ENCODE measurements around the gene SLC44A3. TPM values are rescaled to one million over a fixed set of nuclear protein-coding genes. Genes with fewer than 3 reads are reported as not detected.

The SLC44A3 gene
- total RNA-seq, 1 donor from 2014 or later, result 19.5 TPM

DNA sequence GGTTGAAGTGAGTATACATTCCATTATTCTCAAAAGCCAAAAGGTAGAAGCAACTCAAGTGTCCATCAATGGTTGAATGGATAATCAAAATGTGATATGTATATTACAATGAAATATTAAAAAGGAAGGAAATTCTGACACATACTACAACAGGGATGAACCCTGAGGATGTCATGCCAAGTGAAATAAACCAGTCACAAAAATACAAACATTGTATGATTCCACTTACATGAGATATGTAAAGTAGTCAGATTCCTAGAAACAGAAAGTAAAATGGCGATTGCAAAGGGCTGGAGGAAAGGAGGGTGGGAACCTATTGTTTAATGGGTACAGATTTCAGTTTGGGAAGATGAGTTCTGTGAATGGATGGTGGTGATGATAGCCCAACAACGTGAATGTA, 5.8 kb downstream of the SLC44A3 start:
- peaks cover 18% of the 10 kb centered on the region for H3K36me3 Mint-ChIP-seq
- no peak overlapping the region for H3K27ac Mint-ChIP-seq
- H3K9me3 Mint-ChIP-seq, result no peaks in the 10 kb centered on the region
- TF ChIP-seq, protein P1, sequence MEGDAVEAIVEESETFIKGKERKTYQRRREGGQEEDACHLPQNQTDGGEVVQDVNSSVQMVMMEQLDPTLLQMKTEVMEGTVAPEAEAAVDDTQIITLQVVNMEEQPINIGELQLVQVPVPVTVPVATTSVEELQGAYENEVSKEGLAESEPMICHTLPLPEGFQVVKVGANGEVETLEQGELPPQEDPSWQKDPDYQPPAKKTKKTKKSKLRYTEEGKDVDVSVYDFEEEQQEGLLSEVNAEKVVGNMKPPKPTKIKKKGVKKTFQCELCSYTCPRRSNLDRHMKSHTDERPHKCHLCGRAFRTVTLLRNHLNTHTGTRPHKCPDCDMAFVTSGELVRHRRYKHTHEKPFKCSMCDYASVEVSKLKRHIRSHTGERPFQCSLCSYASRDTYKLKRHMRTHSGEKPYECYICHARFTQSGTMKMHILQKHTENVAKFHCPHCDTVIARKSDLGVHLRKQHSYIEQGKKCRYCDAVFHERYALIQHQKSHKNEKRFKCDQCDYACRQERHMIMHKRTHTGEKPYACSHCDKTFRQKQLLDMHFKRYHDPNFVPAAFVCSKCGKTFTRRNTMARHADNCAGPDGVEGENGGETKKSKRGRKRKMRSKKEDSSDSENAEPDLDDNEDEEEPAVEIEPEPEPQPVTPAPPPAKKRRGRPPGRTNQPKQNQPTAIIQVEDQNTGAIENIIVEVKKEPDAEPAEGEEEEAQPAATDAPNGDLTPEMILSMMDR (conservative IDR thresholded peaks at IDR 0.05), result no peak
- peaks cover 29% of the 10 kb centered on the region for H3K4me1 Mint-ChIP-seq (ENCODE audit: unreplicated experiment)
- no peak for DNase-seq (ENCODE audit: extremely low spot score, unreplicated experiment)
- H3K27me3 Mint-ChIP-seq, result no peaks in the 10 kb centered on the region
- H3K4me3 Mint-ChIP-seq, result no peak overlapping the region

DNA sequence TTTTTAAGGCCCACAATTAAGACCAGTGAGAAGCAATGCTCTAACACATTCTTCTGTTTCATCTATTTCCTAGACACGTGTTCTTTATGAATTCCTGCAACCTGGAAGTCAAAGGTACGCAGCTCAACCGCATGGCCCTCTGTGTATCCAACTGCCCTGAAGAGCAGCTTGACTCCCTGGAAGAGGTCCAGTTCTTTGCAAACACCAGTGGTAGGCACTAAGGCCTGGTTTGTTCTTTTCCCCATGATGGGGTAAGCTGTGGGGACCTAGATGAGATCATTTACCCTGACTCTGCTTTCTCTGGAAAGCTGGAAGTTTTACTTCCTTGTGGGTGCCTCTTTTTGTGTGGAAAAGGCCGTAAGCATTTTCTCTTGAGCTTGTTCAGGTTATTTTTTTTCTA, 7.3 kb downstream of the SLC44A3 start:
- DNase-seq (ENCODE audit: extremely low spot score, unreplicated experiment), result no peak
- Mint-ChIP-seq H3K27me3 (no peaks in the 10 kb centered on the region), H3K4me3 (no peak overlapping the region), H3K27ac (no peak overlapping the region), H3K9me3 (no peaks in the 10 kb centered on the region), H3K36me3 (peaks cover 18% of the 10 kb centered on the region), H3K4me1 (ENCODE audit: unreplicated experiment) (peaks cover 21% of the 10 kb centered on the region)
- TF ChIP-seq, protein P1 (conservative IDR thresholded peaks at IDR 0.05), result no peak

DNA sequence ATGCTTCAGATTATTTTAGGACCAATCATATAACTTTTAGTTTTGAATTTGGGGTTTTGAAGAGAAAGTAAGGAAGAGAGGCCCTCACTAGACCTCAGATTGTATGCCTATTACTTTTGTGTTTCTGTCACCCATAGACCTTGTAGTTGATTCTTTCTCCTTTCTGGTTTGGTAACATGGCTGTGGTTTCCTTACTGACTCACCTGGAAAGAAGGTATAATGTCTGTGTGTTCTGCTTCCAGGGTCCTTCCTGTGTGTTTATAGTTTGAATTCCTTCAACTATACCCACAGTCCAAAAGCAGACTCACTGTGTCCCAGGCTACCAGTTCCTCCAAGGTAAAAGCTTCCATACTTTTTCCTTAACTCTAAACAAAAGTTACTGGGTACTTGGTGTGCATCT, 8.1 kb downstream of the SLC44A3 start:
- H3K4me1 Mint-ChIP-seq (ENCODE audit: unreplicated experiment), result peaks cover 17% of the 10 kb centered on the region
- H3K4me3 Mint-ChIP-seq, result no peak overlapping the region
- H3K36me3 Mint-ChIP-seq, result peaks cover 18% of the 10 kb centered on the region
- H3K9me3 Mint-ChIP-seq, result no peaks in the 10 kb centered on the region
- no peak overlapping the region for H3K27ac Mint-ChIP-seq
- H3K27me3 Mint-ChIP-seq, result no peaks in the 10 kb centered on the region
- TF ChIP-seq, protein P1 (conservative IDR thresholded peaks at IDR 0.05), result no peak
- DNase-seq (ENCODE audit: extremely low spot score, unreplicated experiment), result no peak

DNA sequence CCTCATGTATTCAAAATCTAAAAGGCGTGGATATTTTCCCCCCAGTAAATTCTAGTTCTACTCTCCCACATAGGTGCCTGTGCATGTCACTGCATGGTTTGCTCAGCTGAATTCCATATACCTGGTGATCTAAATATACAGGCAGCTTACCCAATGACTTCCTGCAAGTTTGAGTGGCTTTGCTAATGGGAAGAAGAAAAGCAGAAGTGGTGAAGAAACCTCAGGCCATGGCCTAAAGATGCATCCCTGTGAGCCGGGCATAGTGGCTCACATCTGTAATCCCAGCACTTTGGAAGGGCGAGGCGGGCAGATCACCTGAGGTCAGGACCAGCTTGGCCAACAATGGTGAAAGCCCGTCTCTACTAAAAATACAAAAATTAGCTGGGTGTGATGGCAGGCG, 11.5 kb downstream of the SLC44A3 start:
- Mint-ChIP-seq H3K4me3 (no peak overlapping the region), H3K4me1 (ENCODE audit: unreplicated experiment) (peaks cover 11% of the 10 kb centered on the region), H3K27ac (no peak overlapping the region), H3K9me3 (no peaks in the 10 kb centered on the region), H3K27me3 (no peaks in the 10 kb centered on the region), H3K36me3 (peaks cover 13% of the 10 kb centered on the region)
- TF ChIP-seq, protein P1 (conservative IDR thresholded peaks at IDR 0.05), result no peak
- no peak for DNase-seq (ENCODE audit: extremely low spot score, unreplicated experiment)

DNA sequence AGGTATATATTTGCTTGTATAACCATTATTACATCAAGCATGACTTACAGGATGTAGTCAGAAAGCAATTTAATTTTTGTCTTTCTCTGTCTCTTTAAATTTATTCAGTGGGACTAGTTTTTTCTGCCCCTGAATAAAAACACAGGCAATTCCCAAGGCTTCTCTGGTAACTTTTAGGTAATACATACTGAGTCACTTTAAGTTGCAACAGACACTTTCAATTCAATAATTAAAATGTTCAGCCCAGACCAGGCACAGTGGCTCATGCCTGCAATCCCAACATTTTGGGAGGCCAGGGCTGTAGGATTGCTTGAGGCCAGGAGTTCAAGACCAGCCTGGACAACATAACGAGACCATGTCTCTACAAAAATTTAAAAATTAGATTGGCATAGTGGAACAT, 12.3 kb downstream of the SLC44A3 start:
- H3K4me1 Mint-ChIP-seq (ENCODE audit: unreplicated experiment), result peaks cover 11% of the 10 kb centered on the region
- DNase-seq (ENCODE audit: extremely low spot score, unreplicated experiment), result no peak
- no peak overlapping the region for H3K27ac Mint-ChIP-seq
- no peaks in the 10 kb centered on the region for H3K9me3 Mint-ChIP-seq
- no peak overlapping the region for H3K4me3 Mint-ChIP-seq
- H3K36me3 Mint-ChIP-seq, result peaks cover 11% of the 10 kb centered on the region
- H3K27me3 Mint-ChIP-seq, result no peaks in the 10 kb centered on the region
- TF ChIP-seq, protein P1 (conservative IDR thresholded peaks at IDR 0.05), result no peak

Data from type B pancreatic cell (in vitro differentiated cells).